PC-3 (cell line): ENCODE results near the gene ZNF425. TPM values are rescaled to one million over a fixed set of nuclear protein-coding genes. Genes with fewer than 3 reads are reported as not detected.
"Not testable (repeated sequence)": the region's sequence is repeated elsewhere in the genome, so short reads cannot be mapped to it uniquely, and the experiment has no call there.

Experiments used
- ATAC-seq: fragments of 200-7000 bp; cut with Tn5 transposase; 2 replicates; pipeline ENCODE4 v1.9.1; 2020; ENCODE audit warnings: mild to moderate bottlenecking, moderate library complexity
- BruUV-seq: library from RNA; stranded (reverse); fragments of 400-500 nt; replicated peaks from 2 replicates; lab custom pipeline; 2021; lab: Mats Ljungman, UMichigan
- CTCF ChIA-PET: fragments of 300-600 bp; sonication (Branson Sonifier 250); formaldehyde crosslinking; loops from one replicate; lab custom pipeline; 2022; ENCODE audit warnings: antibody characterized with exemption; lab: Charles Lee
- POLR2A ChIA-PET: fragments of 300-600 bp; sonication (Branson Sonifier 250); formaldehyde crosslinking; loops from one replicate; lab custom pipeline; 2022; ENCODE audit warnings: antibody characterized with exemption; ENCODE audit not compliant: unreplicated experiment; lab: Charles Lee
- DNase-seq: peaks from one replicate; pipeline ENCODE4 v3.0.0-alpha.2; 2015
- H2AFZ ChIP-seq: fragments of 300-600 bp; sonication (generic); 2 replicates; pipeline ENCODE4 v1.6.0; 2016; ENCODE audit warnings: antibody characterized with exemption, low read length
- H3F3A ChIP-seq: fragments of 300-600 bp; sonication (generic); one replicate; pipeline ENCODE4 v1.6.0; 2017; ENCODE audit warnings: antibody characterized with exemption, low read length, control low read depth, mild to moderate bottlenecking; ENCODE audit not compliant: unreplicated experiment
- H3K27ac ChIP-seq: fragments of 300-600 bp; sonication (generic); 2 replicates; pipeline ENCODE4 v1.5.1; 2016; ENCODE audit warnings: mild to moderate bottlenecking, low read length
- H3K27me3 ChIP-seq: fragments of 300-600 bp; sonication (generic); 2 replicates; pipeline ENCODE4 v1.6.1; 2016; ENCODE audit warnings: low read length, mixed read lengths
- H3K36me3 ChIP-seq: fragments of 300-600 bp; sonication (generic); 2 replicates; pipeline ENCODE4 v1.6.1; 2016; ENCODE audit warnings: low read depth, mixed run types, low read length, mixed read lengths
- H3K4me1 ChIP-seq: fragments of 300-600 bp; sonication (generic); 2 replicates; pipeline ENCODE4 v1.5.1; 2016; ENCODE audit warnings: low read length; ENCODE audit not compliant: insufficient read depth
- H3K4me2 ChIP-seq: fragments of 300-600 bp; sonication (generic); 2 replicates; pipeline ENCODE4 v1.6.0; 2016; ENCODE audit warnings: low read length
- H3K4me3 ChIP-seq: fragments of 300-600 bp; sonication (generic); 2 replicates; pipeline ENCODE4 v1.5.1; 2016; ENCODE audit warnings: mild to moderate bottlenecking, low read length, mixed read lengths
- H3K79me2 ChIP-seq: fragments of 300-600 bp; sonication (generic); 2 replicates; pipeline ENCODE4 v1.6.1; 2017; ENCODE audit warnings: low read length, mixed read lengths
- H3K9ac ChIP-seq: fragments of 300-600 bp; sonication (generic); 2 replicates; pipeline ENCODE4 v1.6.0; 2016; ENCODE audit warnings: mild to moderate bottlenecking, low read length
- H3K9me2 ChIP-seq: fragments of 300-600 bp; sonication (generic); replicated peaks from 2 replicates; pipeline ENCODE4 v1.6.1; 2016; ENCODE audit warnings: mixed run types, low read length, mixed read lengths
- H3K9me3 ChIP-seq: fragments of 300-600 bp; sonication (generic); 2 replicates; pipeline ENCODE4 v1.6.1; 2016; ENCODE audit warnings: low read length, mixed read lengths
- H4K20me1 ChIP-seq: fragments of 300-600 bp; sonication (generic); 2 replicates; pipeline ENCODE4 v1.6.1; 2016; ENCODE audit warnings: low read length, mixed read lengths
- EZH2 ChIP-seq: fragments of 300-600 bp; sonication (generic); IDR thresholded peaks from one replicate; pipeline ENCODE4 v1.6.1; 2017; ENCODE audit warnings: antibody characterized with exemption, mild to moderate bottlenecking, low read length; ENCODE audit not compliant: unreplicated experiment
- EZH2phosphoT487 ChIP-seq: fragments of 300-600 bp; sonication (generic); IDR thresholded peaks from 2 replicates; pipeline ENCODE4 v1.6.1; 2018; ENCODE audit warnings: mild to moderate bottlenecking, antibody characterized with exemption, low read length, borderline replicate concordance
- intact Hi-C: fragments of 100-400 bp; cut with micrococcal nuclease; formaldehyde crosslinking; loops from 2 replicates; pipeline ENCODE4 v1.9.0; 2023
- total RNA-seq: library from RNA; depleted of rRNA; stranded (reverse); fragments of >200 nt; gene quantifications from 2 replicates; pipeline ENCODE4 v1.2.3, GENCODE V29; 2014
- TF ChIP-seq, protein P1 (sequence below): fragments of 300-600 bp; sonication (generic); conservative IDR thresholded peaks from 2 replicates; pipeline ENCODE4 v1.5.1; 2017; ENCODE audit warnings: antibody characterized with exemption, low read depth, mild to moderate bottlenecking, low read length

The ZNF425 gene
- total RNA-seq, 1 experiment from 2014 or later = 1.6 TPM

DNA sequence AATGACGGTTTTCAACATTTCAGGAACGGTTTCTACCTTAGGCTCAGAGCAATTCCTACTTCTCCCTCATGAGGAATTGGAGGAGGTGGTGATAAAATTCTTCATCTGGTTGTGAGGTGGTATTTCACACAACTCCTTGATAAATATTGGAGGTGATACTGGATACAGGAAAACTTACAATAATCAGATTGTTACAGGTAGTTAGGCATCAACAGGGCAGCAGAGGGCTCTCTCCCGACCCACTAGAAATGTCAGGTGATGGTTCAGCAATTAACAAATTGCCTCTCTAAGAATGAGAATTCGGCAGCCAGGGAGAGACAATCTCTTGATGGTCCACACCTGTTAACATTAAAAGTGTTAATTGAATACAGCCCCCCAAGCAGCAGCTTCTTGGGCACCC is 58.3 kb downstream of the ZNF425 start:
- H3K9me3 ChIP-seq = no peaks in the 10 kb centered on the region
- no peaks in the 10 kb centered on the region for H3K9me2 ChIP-seq
- DNase-seq = peak; percentile 8
- no peaks in the 10 kb centered on the region for H4K20me1 ChIP-seq
- H3K27ac ChIP-seq = no peak overlapping the region
- ChIA-PET CTCF (no interaction called here), POLR2A (no interaction called here)
- H3F3A ChIP-seq = no peaks in the 10 kb centered on the region
- no peak overlapping the region for H3K4me3 ChIP-seq
- no TSS peak for BruUV-seq
- H3K79me2 ChIP-seq = no peaks in the 10 kb centered on the region
- intact Hi-C loops = loop anchor here (5.0 kb wide), 1 partner anchor 81 kb away; no protein-coding TSS in a partner anchor
- no peak overlapping the region for H3K4me2 ChIP-seq
- no peak overlapping the region for H2AFZ ChIP-seq
- no peak for TF ChIP-seq EZH2
- TF ChIP-seq, protein P1, sequence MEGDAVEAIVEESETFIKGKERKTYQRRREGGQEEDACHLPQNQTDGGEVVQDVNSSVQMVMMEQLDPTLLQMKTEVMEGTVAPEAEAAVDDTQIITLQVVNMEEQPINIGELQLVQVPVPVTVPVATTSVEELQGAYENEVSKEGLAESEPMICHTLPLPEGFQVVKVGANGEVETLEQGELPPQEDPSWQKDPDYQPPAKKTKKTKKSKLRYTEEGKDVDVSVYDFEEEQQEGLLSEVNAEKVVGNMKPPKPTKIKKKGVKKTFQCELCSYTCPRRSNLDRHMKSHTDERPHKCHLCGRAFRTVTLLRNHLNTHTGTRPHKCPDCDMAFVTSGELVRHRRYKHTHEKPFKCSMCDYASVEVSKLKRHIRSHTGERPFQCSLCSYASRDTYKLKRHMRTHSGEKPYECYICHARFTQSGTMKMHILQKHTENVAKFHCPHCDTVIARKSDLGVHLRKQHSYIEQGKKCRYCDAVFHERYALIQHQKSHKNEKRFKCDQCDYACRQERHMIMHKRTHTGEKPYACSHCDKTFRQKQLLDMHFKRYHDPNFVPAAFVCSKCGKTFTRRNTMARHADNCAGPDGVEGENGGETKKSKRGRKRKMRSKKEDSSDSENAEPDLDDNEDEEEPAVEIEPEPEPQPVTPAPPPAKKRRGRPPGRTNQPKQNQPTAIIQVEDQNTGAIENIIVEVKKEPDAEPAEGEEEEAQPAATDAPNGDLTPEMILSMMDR = peak; percentile 44
- no peaks in the 10 kb centered on the region for H3K4me1 ChIP-seq
- H3K27me3 ChIP-seq = no peaks in the 10 kb centered on the region
- H3K9ac ChIP-seq = no peak overlapping the region
- H3K36me3 ChIP-seq = no peaks in the 10 kb centered on the region; the same call in 1 of the 2 replicates
- no peak for ATAC-seq

DNA sequence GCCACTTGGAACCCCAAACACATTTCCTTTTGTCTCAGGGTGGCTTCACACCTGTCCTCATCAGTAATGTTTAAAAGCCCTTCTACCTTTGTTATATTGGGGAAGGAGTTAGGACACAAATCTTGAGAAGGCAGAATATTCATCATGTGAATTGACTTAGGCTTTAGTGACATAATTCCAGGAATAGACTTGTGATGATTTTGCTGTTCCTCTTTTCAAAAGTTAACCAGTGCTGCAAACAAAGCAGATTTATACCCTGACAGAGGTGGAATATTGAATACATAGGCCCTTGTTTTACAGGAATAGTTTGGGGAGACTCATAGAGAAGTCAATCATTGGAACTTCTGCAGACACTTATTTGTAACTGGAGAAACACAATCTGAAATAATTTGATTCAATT is 62.6 kb downstream of the ZNF425 start:
- no peak for DNase-seq
- H3F3A ChIP-seq = no peaks in the 10 kb centered on the region
- no peaks in the 10 kb centered on the region for H4K20me1 ChIP-seq
- ATAC-seq = no peak
- no peak overlapping the region for H3K27ac ChIP-seq
- no peaks in the 10 kb centered on the region for H3K79me2 ChIP-seq
- no peak overlapping the region for H3K9ac ChIP-seq
- no peaks in the 10 kb centered on the region for H3K9me2 ChIP-seq
- ChIA-PET POLR2A (no interaction called here), CTCF (no interaction called here)
- H2AFZ ChIP-seq = no peak overlapping the region
- intact Hi-C loops = no loop called here
- no peak for TF ChIP-seq EZH2
- no peak for TF ChIP-seq EZH2phosphoT487
- TF ChIP-seq, protein P1 = no peak
- H3K4me1 ChIP-seq = no peaks in the 10 kb centered on the region
- H3K4me2 ChIP-seq = no peak overlapping the region
- no peaks in the 10 kb centered on the region for H3K36me3 ChIP-seq
- no peaks in the 10 kb centered on the region for H3K27me3 ChIP-seq
- BruUV-seq = TSS peak; percentile 2
- no peaks in the 10 kb centered on the region for H3K9me3 ChIP-seq
- H3K4me3 ChIP-seq = no peak overlapping the region

DNA sequence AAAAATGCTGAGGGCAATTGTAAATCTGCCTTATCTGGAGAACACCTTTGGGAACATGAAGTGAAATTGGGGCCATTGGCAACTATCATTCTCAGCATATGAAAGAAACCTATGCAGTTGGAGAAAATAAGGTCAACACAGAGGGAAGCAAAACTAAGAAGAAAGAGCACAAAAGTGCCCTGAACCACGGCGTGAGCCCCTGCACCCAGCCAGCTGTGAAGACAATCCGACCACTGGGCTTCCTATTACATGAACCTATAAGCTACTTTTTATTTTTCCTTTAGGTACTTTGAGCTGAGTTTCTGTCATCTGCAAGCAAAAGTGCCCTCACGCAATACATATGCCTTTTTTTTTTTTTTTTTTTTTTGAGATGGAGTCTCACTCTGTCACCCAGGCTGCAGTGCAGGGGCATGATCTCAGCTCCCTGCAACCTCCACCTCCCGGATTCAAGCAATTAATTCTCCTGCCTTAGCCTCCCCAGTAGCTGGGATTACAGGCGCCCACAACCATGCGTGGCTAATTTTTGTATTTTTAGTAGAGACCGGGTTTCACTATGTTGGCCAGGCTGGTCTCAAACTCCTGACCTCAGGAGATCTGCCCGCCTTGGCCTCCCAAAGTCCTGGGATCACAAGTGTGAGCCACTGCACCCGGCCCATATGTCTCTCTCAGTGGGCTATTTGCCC is 63.8 kb downstream of the ZNF425 start:
- DNase-seq, H3K27ac ChIP-seq, ATAC-seq, intact Hi-C loops, H4K20me1 ChIP-seq, H3F3A ChIP-seq, H3K4me1 ChIP-seq, H3K79me2 ChIP-seq, H3K9ac ChIP-seq, CTCF ChIA-PET, H3K4me3 ChIP-seq, BruUV-seq, H3K9me2 ChIP-seq, POLR2A ChIA-PET, H3K27me3 ChIP-seq, H3K36me3 ChIP-seq, H3K9me3 ChIP-seq, H2AFZ ChIP-seq, H3K4me2 ChIP-seq: not testable (repeated sequence)
